A172 (cell line): ENCODE results near the gene GH2. TPM values are rescaled to one million over a fixed set of nuclear protein-coding genes. Genes with fewer than 3 reads are reported as not detected.
"Not testable (repeated sequence)": the region's sequence is repeated elsewhere in the genome, so short reads cannot be mapped to it uniquely, and the experiment has no call there.

ENCODE experiments used
- DNase-seq: peaks from one replicate; pipeline ENCODE4 v3.0.0-alpha.2; 2015; ENCODE audit warnings: low spot score
- total RNA-seq: library from RNA; depleted of rRNA; stranded (reverse); fragments of >200 nt; shearing (Covaris generic); gene quantifications from 2 replicates; pipeline ENCODE4 v1.2.3, GENCODE V29; 2014

The GH2 gene
- total RNA-seq, 1 experiment from 2014 or later = not detected

GRCh38 chr17:63874061-63874626 is 7.6 kb downstream of the GH2 start:
- DNase-seq = not testable (repeated sequence)

GRCh38 chr17:63873577-63873976 is 8.2 kb downstream of the GH2 start, which contains the start of gene CSH2:
TSS of gene CSH2 (minus strand) at chr17:63873677. CDS start at chr17:63873614, 63 bp downstream.
- not testable (repeated sequence) for DNase-seq

- not testable (repeated sequence) for DNase-seq
Measured at GRCh38 chr17:63871646-63872365, 9.9 kb downstream of the GH2 start.

GRCh38 chr17:63870292-63870665 is 11.5 kb downstream of the GH2 start:
- DNase-seq = not testable (repeated sequence)

GRCh38 chr17:63869491-63870291 is 12.1 kb downstream of the GH2 start:
- DNase-seq = peak; percentile 15

- not testable (repeated sequence) for DNase-seq
Measured at GRCh38 chr17:63866625-63867024, 15.1 kb downstream of the GH2 start.

- DNase-seq = no peak
Measured at GRCh38 chr17:63859257-63859656, 22.5 kb downstream of the GH2 start.

- DNase-seq = not testable (repeated sequence)
Measured at GRCh38 chr17:63856425-63856824, 25.3 kb downstream of the GH2 start.

GRCh38 chr17:63855185-63855584 is 26.6 kb downstream of the GH2 start:
- DNase-seq = no peak

GRCh38 chr17:63854709-63855108 is 27.0 kb downstream of the GH2 start:
- no peak for DNase-seq

- no peak for DNase-seq
Measured at GRCh38 chr17:63853260-63853659, 28.5 kb downstream of the GH2 start.

- DNase-seq = no peak
Measured at GRCh38 chr17:63850401-63850800, 31.3 kb downstream of the GH2 start.

GRCh38 chr17:63848834-63849689 is 32.7 kb downstream of the GH2 start:
- no peak for DNase-seq

- DNase-seq = no peak
Measured at GRCh38 chr17:63847525-63848249, 34.1 kb downstream of the GH2 start.

- DNase-seq = no peak
Measured at GRCh38 chr17:63845509-63845908, 36.2 kb downstream of the GH2 start.

- DNase-seq = no peak
Measured at GRCh38 chr17:63843910-63844677, 37.6 kb downstream of the GH2 start.

- peak; percentile 38 for DNase-seq
Measured at GRCh38 chr17:63843387-63843888, 38.3 kb downstream of the GH2 start.

- DNase-seq = peak; percentile 97
Measured at GRCh38 chr17:63842540-63843386, 39.0 kb downstream of the GH2 start, which contains the start of gene SMARCD2. TSS of gene SMARCD2 (minus strand) at chr17:63842685. CDS start at chr17:63842674, 11 bp downstream.

GRCh38 chr17:63842173-63842539 is 39.6 kb downstream of the GH2 start:
- DNase-seq = no peak
